HUDEP-2 (cell line): ENCODE data around the gene FSD1.
"Not testable (repeated sequence)": the region's sequence is repeated elsewhere in the genome, so short reads cannot be mapped to it uniquely, and the experiment has no call there.

Source experiments
- DNase-seq, 76 experiments: peaks; one replicate each; lab custom pipeline; 2025; ENCODE audit not compliant: unreplicated experiment in 76 of 76; lab: John Stamatoyannopoulos, UW

The FSD1 gene

DNA sequence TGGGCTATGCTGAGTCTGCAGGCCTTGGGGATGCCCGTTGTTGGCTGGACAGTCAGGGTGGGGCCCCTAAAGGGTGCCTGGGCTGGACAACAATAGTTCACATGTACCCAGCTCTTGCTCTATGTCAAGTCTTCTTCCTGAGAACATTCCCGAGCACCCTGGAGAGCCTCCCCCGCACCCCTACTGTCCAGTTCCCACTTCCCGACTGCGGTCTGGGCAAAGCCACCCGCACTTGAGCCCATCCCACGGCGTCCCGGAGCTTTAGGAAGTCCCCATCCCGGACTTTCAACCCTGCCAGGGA lies 37.9 kb downstream of the FSD1 start:
- DNase-seq = no peak

DNA sequence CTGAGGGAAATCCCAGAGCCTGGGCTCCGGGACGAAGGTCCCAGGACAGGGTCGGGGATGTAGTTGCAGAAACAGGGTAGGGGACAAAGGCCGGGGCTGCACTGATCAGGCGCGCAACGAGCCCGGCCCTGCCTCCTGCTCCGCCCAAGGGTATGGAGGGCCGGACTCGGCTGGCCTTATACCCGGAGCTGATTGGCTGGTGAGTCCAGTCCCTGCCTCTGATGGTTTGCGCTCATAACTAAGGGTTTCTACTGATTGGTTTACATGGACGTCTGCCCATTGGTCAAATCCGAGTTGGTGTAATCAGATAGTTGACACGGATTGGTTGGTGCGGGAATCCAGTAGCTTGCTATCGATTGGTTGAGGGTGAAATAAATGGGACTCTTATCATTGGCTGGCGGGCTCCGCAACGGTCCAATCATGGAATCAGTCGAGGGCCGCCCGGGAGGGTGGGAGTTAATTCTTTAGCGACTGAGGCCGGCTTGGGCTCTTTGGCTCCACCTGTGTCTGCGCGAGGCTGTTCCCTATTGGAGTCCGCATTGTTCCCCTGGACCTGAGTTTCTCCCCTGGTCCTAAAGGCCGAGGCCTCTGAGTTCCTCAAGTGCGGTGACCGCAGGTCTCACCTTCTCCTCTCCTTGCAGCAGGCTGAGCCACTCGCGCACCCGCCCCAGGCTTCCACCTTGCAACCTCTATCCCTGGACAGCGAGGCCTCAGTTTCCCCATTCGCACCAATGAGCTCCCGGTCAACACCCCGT lies 38.4 kb downstream of the FSD1 start:
- peak in 75 of 76 experiments; percentile 89 to 100 (median 100) for DNase-seq

DNA sequence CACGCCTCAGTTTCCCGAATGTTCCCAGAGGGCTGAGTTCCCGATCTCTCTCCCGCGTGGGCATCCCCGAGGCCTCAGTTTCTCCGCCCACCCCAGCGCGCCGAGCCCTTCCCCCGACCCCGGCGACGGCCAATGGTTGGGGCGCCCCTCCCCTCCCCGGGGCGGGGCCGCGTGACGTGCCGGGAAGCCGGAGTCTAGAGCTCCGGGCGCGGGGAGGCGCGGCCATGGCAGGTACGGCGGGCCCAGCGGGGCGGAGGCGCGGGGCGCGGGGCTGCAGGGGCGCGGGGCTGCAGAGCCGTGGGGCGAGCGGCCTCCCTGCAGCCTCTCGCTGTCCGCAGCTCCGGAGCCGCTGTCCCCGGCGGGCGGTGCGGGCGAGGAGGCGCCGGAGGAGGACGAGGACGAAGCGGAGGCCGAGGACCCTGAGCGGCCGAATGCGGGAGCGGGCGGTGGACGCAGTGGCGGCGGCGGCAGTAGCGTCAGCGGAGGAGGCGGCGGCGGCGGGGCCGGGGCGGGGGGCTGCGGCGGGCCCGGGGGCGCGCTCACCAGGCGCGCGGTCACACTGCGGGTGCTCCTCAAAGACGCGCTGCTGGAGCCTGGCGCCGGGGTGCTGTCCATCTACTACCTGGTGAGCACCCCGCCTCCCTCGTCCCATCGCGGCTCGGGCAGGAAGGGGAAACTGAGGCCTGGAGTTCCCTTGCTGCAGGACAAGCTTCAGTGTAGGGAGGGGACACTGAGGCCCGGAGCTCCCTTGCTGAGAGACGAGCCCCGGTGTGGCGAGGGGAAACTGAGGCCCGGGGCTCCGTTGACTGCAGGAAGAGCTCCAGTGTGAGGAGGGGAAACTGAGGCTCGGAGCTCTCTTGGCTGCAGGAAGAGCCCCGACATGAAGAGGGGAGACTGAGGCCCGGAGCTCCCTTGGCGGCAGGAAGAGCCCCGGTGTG lies 39.2 kb downstream of the FSD1 start, which contains the start of gene MPND:
MPND (plus strand) TSS at position 193 of the 938 bp plus-strand sequence; CDS start at position 225, 32 bp downstream.
- DNase-seq = peak in 72 of 76 experiments; percentile 36 to 98 (median 82)

DNA sequence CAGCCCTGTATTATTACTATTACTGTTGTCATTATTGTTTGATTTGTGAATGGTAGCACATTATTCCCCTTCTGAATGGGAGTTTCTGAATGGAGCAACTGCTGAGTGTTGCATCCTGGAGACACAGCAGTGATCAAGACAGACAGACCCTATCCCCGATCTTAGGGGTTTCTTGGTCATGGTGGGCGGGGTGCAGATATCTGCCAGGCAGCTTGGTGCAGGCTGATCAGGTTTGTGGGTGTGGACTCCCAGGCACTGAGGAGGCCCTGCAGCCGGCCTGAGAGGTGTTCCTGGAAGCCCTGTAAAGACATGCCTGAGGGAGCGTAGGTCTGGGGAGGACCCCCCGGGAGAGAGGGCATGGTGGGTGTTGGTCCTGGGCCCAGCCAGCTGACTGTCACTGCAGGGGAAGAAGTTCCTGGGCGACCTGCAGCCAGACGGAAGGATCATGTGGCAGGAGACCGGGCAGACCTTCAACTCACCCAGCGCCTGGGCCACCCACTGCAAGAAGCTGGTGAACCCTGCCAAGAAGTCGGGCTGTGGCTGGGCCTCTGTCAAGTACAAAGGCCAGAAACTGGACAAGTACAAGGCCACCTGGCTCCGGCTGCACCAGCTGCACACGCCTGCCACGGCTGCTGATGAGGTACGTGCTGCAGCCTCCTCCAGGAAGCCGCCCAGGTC lies 41.1 kb downstream of the FSD1 start:
- DNase-seq = peak in 22 of 76 experiments; percentile 14 to 55 (median 31)

DNA sequence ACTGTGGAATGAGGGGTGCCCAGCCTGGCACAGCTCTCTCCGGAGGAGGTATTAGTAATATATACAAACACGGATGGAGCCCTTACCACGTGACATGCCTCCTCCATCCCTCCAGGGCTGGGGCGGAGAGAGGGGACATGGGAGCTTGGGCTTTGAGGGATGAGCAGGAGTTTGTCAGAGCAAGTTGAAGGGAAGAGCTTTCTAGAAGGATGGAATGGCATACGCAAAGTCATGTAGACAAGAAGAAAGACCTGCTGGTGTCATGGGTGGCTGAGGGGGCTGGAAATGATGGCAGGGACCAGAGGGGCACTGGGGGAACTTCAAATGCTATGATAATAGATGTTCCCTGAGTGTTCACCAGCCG lies 41.6 kb downstream of the FSD1 start:
- no peak for DNase-seq

DNA sequence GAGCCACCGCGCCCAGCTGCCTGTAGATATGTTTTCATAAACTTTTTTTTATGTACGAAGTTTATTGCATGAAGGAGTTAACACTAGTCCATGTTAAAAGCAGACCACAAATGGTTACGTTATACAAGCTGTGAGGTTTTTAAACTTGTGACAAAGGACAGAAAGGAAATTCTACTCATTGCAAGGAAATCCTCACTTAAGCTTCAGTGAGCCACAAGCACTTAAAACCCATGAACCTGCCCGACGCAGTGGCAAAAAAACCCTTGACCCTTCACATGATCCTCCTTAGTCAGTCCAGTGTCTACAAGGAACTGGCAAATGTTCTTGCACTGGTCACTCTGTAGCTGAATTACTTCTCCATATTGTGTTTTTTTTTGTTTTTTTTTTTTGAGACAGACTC lies 43.1 kb downstream of the FSD1 start:
- no peak for DNase-seq

DNA sequence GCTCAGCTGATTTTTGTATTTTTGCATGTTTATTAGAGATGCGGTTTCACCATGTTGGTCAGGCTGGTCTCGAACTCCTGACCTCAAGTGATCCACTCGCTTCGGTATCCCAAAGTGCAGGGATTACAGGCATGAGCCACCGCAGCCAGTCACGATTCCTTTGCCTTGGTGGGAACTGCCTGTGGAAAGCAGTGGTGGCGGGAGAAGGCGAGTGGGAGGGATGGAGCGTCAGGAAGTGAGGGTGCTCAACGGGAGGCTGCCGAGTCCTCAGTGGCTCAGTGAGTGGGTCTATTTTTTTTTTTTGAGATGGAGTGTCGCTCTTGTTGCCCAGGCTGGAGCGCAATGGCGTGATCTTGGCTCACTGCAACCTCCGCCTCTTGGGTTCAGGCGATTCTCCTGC lies 44.8 kb downstream of the FSD1 start:
- not testable (repeated sequence) for DNase-seq

DNA sequence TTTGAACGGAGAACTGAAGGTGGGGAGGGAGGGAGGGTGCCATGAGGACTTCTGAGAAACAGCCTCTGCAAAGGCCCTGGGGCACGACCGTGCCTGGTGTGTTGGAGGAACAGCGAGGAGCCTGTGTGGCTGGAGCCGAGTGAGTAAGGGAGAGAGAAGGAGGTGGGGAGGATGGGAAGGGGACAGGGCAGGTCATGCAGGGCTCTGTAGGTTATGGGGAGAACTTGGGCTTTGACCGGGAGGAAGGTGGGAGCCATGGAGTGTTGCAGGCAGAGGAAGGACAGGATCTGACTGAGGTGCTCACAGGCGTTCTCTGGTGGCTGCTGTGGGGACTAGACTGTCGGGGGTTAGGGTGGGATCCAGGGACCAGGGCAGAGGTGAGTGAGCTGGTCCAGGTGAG lies 45.7 kb downstream of the FSD1 start:
- DNase-seq = no peak

DNA sequence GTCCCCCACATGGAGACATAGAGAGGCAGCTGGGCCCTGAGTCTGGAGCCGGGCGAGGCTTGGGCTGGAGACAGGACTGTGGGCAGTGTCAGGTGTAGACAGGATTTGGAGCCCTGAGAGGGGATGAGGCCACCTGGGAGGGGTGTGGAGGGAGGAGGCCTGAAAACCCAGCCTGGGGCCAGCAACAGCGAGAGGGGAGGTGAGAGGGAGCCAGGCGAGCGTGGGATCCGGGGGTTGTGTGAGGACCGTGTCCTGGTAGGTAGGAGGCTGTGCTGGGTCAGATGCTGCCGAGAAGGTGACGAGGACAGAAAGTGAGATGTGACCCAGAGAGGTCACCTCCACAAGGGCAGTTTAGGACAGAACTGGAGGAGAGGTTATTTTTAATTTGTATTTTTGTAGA lies 46.3 kb downstream of the FSD1 start:
- no peak for DNase-seq

DNA sequence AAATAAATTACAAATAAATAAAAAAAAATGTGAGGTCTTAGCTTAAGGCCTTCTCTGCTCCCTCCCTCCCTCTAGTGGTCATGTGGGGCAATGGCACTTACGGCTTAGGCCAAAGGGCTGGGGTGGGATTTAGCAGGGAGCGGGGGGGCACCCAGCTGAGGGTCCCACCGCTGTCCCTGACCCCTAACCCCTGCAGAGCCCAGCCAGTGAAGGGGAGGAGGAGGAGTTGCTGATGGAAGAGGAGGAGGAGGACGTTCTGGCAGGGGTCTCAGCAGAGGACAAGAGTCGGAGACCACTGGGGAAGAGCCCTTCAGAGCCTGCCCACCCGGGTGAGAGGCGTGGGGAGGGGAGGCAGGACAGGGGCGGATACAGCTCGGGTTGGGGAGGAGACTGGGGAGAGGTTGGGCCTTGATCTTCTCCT lies 48.3 kb downstream of the FSD1 start:
- DNase-seq = peak in 34 of 76 experiments; percentile 15 to 64 (median 38)

DNA sequence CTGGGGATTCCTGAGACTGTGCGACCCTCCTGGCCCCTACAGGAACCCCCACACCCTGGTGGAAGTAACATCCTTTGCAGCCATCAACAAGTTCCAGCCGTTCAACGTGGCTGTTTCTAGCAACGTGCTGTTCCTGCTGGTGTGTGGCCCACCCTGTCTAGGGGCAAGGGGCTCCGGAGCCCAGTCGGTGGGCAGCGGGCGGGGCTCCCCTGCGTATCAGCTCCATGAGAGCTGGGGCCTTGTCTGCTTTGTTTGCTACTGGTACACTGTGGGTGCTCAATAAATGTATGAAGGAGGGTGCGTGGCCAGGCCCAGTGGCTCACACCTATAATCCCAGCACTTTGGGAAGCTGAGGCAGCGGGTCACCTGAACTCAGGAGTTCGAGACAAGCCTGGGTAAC lies 49.9 kb downstream of the FSD1 start:
- DNase-seq = no peak

DNA sequence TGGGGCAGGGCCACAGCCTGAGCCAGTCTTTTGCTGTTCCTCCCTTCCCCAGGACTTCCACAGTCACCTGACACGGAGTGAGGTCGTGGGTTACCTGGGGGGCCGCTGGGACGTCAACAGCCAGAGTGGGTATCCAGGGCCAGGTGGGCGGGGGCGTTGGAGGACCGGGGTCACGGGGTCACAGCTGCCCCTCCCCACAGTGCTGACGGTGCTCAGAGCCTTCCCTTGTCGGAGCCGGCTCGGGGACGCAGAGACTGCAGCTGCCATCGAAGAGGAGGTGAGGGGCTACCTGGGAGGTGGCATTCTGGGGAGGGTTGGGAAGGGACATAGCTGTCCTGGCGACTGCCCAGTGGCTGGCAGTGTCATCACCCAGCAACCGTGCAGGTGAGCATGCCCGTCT lies 50.5 kb downstream of the FSD1 start:
- DNase-seq = no peak

DNA sequence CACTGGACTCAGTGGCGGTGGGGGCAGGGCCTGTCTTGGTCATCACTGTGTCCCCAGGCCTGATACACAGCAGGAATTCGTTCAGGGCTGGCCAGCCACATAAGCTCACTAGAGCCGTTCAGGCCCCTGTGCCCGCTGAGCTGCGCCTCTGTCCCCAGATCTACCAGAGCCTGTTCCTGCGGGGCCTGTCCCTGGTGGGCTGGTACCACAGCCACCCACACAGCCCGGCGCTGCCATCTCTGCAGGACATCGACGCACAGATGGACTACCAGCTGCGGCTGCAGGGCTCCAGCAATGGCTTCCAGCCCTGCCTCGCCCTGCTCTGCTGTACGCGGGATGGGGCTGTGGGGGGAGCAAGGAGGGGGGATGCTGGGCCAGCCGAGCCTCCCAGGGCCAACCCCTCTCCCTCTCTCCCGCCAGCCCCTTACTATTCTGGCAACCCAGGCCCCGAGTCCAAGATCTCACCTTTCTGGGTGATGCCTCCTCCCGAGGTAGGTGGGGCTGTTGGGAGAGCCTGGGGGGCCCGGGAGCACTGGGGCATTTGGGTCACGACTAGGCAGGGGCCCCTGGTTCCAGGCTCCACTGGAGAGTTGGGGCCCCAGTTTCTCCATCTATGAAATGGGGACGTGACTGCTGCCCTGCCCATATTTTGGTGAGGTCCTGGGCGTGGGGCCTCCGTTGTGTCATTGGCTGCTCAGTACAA lies 52.8 kb downstream of the FSD1 start:
- no peak for DNase-seq

DNA sequence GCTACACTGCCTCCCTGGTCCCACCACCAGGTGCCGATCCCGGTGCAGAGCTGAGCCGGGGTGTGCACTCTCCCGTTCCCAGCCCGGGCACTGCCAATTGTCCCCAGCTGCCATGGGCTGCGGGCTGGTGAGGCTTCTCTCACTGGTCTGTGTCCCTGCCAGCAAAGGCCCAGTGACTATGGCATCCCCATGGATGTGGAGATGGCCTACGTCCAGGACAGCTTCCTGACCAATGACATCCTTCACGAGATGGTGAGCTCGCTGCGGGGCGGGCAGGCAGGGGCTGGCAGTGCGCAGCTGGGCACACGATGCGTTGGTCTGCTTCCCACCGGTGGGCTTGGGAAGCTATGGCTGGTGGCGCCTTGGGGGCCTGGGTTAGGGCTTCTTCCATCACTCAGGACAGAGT lies 53.5 kb downstream of the FSD1 start:
- DNase-seq = no peak

DNA sequence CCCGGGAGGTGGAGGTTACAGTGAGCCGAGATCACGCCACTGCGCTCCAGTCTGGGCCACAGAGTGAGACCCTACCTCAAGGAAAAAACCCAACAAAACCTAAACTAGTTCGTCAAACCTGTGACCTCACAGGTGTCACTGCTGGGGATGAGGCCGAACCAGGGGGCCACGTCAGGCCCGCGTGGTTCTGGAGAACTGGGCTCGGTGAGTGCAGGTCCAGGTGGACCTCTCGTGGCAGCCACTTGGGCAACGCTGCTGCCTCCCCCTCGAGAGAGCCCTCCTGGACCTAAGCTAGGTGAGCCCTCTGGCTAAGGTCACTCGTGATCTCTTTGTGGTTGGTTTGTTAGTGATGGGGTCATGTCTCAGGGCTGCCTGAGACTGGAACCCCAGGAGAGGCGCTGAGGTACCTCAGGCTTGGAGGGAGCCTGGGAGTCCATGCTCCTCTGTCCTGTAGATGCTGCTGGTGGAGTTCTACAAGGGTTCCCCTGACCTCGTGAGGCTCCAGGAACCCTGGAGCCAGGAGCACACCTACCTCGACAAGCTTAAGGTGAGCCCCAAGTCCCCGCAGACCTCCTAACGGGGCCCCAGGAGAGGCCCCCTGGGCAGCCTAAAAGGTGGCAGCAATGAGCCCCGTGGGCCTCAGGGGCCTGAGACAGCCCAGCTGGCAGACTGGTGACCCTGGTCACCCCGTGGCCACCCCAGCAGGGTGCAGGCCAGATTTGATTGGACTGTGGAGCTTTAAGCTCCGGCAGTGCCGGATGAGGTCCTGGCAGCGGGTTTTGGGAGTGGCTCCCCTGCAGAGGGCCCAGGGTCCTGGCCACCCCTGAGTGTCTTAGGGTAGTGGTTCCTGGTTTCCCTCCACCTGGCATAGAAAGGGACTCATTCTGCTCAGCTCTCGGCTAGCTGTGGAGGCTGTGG lies 54.6 kb downstream of the FSD1 start:
- no peak for DNase-seq

DNA sequence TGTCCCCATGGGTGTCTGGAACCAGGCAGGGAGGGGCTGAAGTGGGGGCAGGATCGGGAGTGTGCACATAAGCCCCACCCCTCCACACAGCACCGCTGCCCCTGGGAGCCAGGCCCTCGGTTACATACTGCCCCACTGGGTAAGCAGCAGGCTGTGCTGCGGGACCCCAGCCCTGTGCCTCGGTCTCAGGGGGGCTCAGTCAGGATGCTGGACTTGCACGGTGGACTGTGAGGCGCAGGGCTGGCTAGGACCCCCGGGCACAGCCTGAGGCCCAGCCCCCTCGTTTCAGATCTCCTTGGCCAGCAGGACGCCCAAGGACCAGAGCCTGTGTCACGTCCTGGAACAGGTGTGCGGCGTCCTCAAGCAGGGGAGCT lies 55.2 kb downstream of the FSD1 start:
- DNase-seq = no peak

DNA sequence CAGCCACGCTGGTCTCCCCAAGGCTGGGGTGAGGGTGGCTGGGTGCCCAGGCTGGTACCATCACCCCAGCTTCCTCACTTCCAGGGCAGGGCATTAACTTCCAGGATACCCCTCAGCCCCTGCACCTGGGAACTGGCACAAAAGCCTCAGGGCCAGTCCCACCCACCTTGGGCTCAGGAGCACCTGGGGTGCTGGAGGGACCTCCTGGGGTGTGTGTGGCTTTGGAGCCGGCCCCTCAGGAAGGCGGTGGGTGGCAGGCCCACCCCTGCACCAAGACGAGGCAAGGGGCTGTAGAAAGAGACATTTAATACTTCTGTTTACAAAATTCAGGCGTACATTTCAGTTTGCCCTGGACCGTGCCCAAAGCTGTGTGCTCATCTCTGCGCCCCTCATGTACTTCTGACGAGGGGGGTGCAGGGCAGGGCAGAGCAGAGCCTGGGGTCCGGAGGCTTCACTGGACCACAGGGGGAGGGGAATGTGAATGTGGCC lies 55.7 kb downstream of the FSD1 start:
- DNase-seq = no peak

DNA sequence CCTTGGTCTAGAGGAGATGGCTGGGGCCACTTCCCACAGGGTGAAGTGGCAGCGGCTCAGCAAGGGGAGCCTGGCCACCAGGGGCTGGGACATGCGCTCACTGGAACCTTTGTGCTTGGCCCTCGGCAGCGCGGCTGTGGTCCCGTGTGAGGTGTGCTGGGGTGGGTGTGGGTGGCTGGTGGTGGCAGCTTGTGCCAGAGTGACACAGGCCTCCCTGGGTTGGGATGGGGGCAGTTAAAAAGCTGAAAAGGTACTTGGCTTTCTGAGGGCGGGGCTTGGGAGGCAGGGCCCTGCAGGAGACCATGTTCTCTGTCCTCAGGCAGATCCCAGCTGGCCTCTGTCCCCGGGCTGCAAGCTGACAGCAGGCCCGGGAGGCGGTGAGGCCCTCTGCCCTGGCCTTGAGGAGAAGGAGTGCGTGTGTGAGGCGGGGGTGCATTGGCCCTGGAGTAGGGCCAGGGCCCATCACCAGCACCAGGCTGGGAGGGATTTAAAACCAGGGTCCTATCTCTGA lies 56.3 kb downstream of the FSD1 start:
- no peak for DNase-seq
